HEK293 (cell line): ENCODE results near the gene TSPYL2.

ENCODE experiments used
- CTCF ChIA-PET: fragments of 350-600 bp; formaldehyde crosslinking; extraction: SDS; loops from one replicate; lab custom pipeline; 2021; ENCODE audit warnings: antibody characterized with exemption; lab: Yijun Ruan, JAX
- POLR2A ChIA-PET: fragments of 300-600 bp; formaldehyde crosslinking; extraction: SDS; loops from one replicate; lab custom pipeline; 2020; ENCODE audit warnings: antibody characterized with exemption, inconsistent platforms; lab: Yijun Ruan, JAX
- H3K27ac ChIP-seq: fragments of 200-500 bp; sonication (Bioruptor generic); 2 replicates; pipeline ENCODE4 v1.5.1; 2014; ENCODE audit warnings: low read depth, low read length, control low read depth, inconsistent platforms; ENCODE audit errors: extremely low read depth
- H3K36me3 ChIP-seq, 2 experiments: fragments of 200-500 bp in 1 of 2; sonication (Bioruptor generic) in 1 of 2; 1 replicate in 1 of 2; 2 replicates in 1 of 2; pipeline ENCODE4 v1.5.1; 2014 to 2017; ENCODE audit warnings: inconsistent platforms in 2 of 2, low read length in 2 of 2; ENCODE audit not compliant: control insufficient read depth in 2 of 2, insufficient read depth in 1 of 2
- H3K4me1 ChIP-seq: fragments of 200-500 bp; sonication (Bioruptor generic); 2 replicates; pipeline ENCODE4 v1.5.1; 2014; ENCODE audit warnings: mild to moderate bottlenecking, low read length, inconsistent platforms; ENCODE audit not compliant: control insufficient read depth, insufficient read depth
- H3K4me3 ChIP-seq: 2 replicates; pipeline ENCODE4 v1.5.1; 2011; ENCODE audit warnings: low read depth, mild to moderate bottlenecking, control low read depth, low read length, moderate library complexity
- H3K9me3 ChIP-seq: fragments of 200-500 bp; sonication (Bioruptor generic); 2 replicates; pipeline ENCODE4 v1.5.1; 2014; ENCODE audit warnings: low read depth, low read length, inconsistent platforms; ENCODE audit not compliant: control insufficient read depth, insufficient read depth
- KLF9 ChIP-seq: fragments of 450-650 bp; formaldehyde crosslinking; IDR thresholded peaks from 2 replicates; pipeline ENCODE4 v1.5.1; 2016; ENCODE audit warnings: missing biosample characterization, missing genetic modification characterization, low read depth
- SP7 ChIP-seq: fragments of 450-650 bp; formaldehyde crosslinking; IDR thresholded peaks from 2 replicates; pipeline ENCODE4 v1.5.1; 2016; ENCODE audit warnings: missing biosample characterization, missing genetic modification characterization
- WT1 ChIP-seq: fragments of 450-650 bp; formaldehyde crosslinking; IDR thresholded peaks from 2 replicates; pipeline ENCODE4 v1.5.1; 2016; ENCODE audit warnings: missing biosample characterization, missing genetic modification characterization
- ZBTB17 ChIP-seq: fragments of 450-650 bp; formaldehyde crosslinking; IDR thresholded peaks from 2 replicates; pipeline ENCODE4 v1.5.1; 2016; ENCODE audit warnings: missing biosample characterization, missing genetic modification characterization
- ZBTB21 ChIP-seq: fragments of 450-650 bp; formaldehyde crosslinking; IDR thresholded peaks from 2 replicates; pipeline ENCODE4 v1.5.1; 2017; ENCODE audit warnings: missing biosample characterization, missing genetic modification characterization
- ZIC2 ChIP-seq: fragments of 450-650 bp; formaldehyde crosslinking; IDR thresholded peaks from 2 replicates; pipeline ENCODE4 v1.5.1; 2016; ENCODE audit warnings: missing biosample characterization, missing genetic modification characterization
- ZNF121 ChIP-seq: fragments of 450-650 bp; formaldehyde crosslinking; IDR thresholded peaks from 2 replicates; pipeline ENCODE4 v1.5.1; 2016; ENCODE audit warnings: missing biosample characterization, missing genetic modification characterization
- ZNF155 ChIP-seq: fragments of 450-650 bp; formaldehyde crosslinking; IDR thresholded peaks from 2 replicates; pipeline ENCODE4 v1.5.1; 2016; ENCODE audit warnings: missing biosample characterization, missing genetic modification characterization
- ZNF16 ChIP-seq: fragments of 450-650 bp; formaldehyde crosslinking; IDR thresholded peaks from 2 replicates; pipeline ENCODE4 v1.5.1; 2016; ENCODE audit warnings: low read depth, missing biosample characterization, missing genetic modification characterization
- ZNF19 ChIP-seq: fragments of 450-650 bp; formaldehyde crosslinking; IDR thresholded peaks from 2 replicates; pipeline ENCODE4; 2016; ENCODE audit warnings: missing biosample characterization, missing genetic modification characterization, low read depth
- ZNF266 ChIP-seq: fragments of 450-650 bp; formaldehyde crosslinking; IDR thresholded peaks from 2 replicates; pipeline ENCODE4 v1.5.1; 2016; ENCODE audit warnings: missing biosample characterization, missing genetic modification characterization, low read depth
- ZNF280C ChIP-seq: fragments of 450-650 bp; formaldehyde crosslinking; IDR thresholded peaks from 2 replicates; pipeline ENCODE4 v1.5.1; 2016; ENCODE audit warnings: missing biosample characterization, missing genetic modification characterization
- ZNF341 ChIP-seq: fragments of 450-650 bp; formaldehyde crosslinking; IDR thresholded peaks from 2 replicates; pipeline ENCODE4; 2016; ENCODE audit warnings: low read depth, missing biosample characterization, missing genetic modification characterization
- ZNF530 ChIP-seq: fragments of 450-650 bp; formaldehyde crosslinking; IDR thresholded peaks from 2 replicates; pipeline ENCODE4 v1.5.1; 2016; ENCODE audit warnings: low read depth, missing biosample characterization, missing genetic modification characterization
- ZNF580 ChIP-seq: fragments of 450-650 bp; formaldehyde crosslinking; IDR thresholded peaks from 2 replicates; pipeline ENCODE4 v1.5.1; 2016; ENCODE audit warnings: missing biosample characterization, missing genetic modification characterization
- ZNF596 ChIP-seq: fragments of 450-650 bp; IDR thresholded peaks from 2 replicates; pipeline ENCODE4 v1.5.0; 2018; ENCODE audit warnings: missing biosample characterization, mild to moderate bottlenecking, missing genetic modification characterization, moderate library complexity
- ZNF600 ChIP-seq: fragments of 450-650 bp; formaldehyde crosslinking; IDR thresholded peaks from 2 replicates; pipeline ENCODE4 v1.5.1; 2016; ENCODE audit warnings: missing biosample characterization, missing genetic modification characterization
- ZNF660 ChIP-seq: fragments of 450-650 bp; IDR thresholded peaks from 2 replicates; pipeline ENCODE4 v1.5.1; 2018; ENCODE audit warnings: missing biosample characterization, mild to moderate bottlenecking, missing genetic modification characterization
- ZNF843 ChIP-seq: fragments of 450-650 bp; formaldehyde crosslinking; IDR thresholded peaks from 2 replicates; pipeline ENCODE4 v1.5.1; 2016; ENCODE audit warnings: missing biosample characterization, missing genetic modification characterization
- TF ChIP-seq, protein P1 (sequence below): fragments of 450-650 bp; formaldehyde crosslinking; IDR thresholded peaks from 2 replicates; pipeline ENCODE4 v1.5.1; 2016; ENCODE audit warnings: missing biosample characterization, missing genetic modification characterization, low read depth
- TF ChIP-seq, protein P2 (sequence below): fragments of 450-650 bp; formaldehyde crosslinking; IDR thresholded peaks from 2 replicates; pipeline ENCODE4 v1.5.1; 2016; ENCODE audit warnings: missing biosample characterization, missing genetic modification characterization
- TF ChIP-seq, protein P3 (sequence below): fragments of 450-650 bp; formaldehyde crosslinking; IDR thresholded peaks from 2 replicates; pipeline ENCODE4 v1.5.1; 2016; ENCODE audit warnings: missing biosample characterization, missing genetic modification characterization

Gene TSPYL2

DNA sequence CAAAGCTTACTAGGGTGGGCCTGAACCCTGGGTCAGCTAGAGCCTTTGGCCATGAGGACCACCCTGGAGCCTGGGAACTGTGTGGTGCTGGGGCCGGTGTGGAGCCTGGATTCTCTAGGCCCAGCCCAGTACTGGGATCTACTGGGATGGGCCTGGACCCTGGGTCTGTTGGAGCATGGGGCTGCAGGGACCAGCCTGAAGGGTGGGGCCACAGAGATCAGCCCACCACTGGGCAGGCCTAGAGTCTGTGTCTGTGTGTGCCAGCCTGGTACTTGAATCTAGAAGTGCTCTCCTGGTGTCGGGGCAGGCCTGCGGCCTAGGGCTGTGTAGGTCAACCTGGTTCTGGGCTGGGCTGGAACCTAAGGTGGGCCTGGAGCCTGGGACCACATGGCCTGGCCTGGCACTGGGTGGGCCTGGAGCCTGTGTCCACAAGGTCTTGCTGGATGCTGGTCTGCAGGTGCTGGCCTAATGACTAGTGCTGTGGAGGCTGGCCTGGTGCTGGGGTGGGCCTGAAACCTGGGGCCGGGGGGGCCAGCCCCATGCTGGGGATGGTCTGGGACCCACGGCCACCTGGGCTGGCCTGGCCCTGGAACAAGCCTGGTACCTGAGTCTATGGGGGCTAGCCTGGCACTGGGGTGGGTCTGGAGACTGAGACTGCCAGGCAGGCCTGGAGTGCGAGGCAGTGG is 32.8 kb downstream of the TSPYL2 start:
- H3K36me3 ChIP-seq = peaks cover 0 to 5% of the 10 kb centered on the region in 2 experiments; a peak in 2 of 3 replicates
- ChIA-PET POLR2A (no interaction called here), CTCF (interaction anchor here (0.6 kb wide), 1 partner anchor 238 kb away, joined by 3 read pairs; no protein-coding TSS in a partner anchor)
- no peaks in the 10 kb centered on the region for H3K9me3 ChIP-seq
- H3K4me3 ChIP-seq = no peak overlapping the region
- H3K27ac ChIP-seq = no peak overlapping the region
- no peak for TF ChIP-seq ZNF121 (tag by site-specific recombination)
- TF ChIP-seq ZNF341 (tag by site-specific recombination) = no peak
- TF ChIP-seq ZNF19 (tag by site-specific recombination) = no peak
- TF ChIP-seq, protein P1, sequence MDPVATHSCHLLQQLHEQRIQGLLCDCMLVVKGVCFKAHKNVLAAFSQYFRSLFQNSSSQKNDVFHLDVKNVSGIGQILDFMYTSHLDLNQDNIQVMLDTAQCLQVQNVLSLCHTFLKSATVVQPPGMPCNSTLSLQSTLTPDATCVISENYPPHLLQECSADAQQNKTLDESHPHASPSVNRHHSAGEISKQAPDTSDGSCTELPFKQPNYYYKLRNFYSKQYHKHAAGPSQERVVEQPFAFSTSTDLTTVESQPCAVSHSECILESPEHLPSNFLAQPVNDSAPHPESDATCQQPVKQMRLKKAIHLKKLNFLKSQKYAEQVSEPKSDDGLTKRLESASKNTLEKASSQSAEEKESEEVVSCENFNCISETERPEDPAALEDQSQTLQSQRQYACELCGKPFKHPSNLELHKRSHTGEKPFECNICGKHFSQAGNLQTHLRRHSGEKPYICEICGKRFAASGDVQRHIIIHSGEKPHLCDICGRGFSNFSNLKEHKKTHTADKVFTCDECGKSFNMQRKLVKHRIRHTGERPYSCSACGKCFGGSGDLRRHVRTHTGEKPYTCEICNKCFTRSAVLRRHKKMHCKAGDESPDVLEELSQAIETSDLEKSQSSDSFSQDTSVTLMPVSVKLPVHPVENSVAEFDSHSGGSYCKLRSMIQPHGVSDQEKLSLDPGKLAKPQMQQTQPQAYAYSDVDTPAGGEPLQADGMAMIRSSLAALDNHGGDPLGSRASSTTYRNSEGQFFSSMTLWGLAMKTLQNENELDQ (tag by site-specific recombination) = no peak
- TF ChIP-seq ZNF843 (tag by site-specific recombination) = no peak
- TF ChIP-seq, protein P2, sequence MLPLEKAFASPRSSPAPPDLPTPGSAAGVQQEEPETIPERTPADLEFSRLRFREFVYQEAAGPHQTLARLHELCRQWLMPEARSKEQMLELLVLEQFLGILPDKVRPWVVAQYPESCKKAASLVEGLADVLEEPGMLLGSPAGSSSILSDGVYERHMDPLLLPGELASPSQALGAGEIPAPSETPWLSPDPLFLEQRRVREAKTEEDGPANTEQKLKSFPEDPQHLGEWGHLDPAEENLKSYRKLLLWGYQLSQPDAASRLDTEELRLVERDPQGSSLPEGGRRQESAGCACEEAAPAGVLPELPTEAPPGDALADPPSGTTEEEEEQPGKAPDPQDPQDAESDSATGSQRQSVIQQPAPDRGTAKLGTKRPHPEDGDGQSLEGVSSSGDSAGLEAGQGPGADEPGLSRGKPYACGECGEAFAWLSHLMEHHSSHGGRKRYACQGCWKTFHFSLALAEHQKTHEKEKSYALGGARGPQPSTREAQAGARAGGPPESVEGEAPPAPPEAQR (tag by site-specific recombination) = no peak
- no peak for TF ChIP-seq SP7 (tag by site-specific recombination)
- no peak for TF ChIP-seq ZNF266 (tag by site-specific recombination)
- TF ChIP-seq ZNF600 (tag by site-specific recombination) = no peak
- TF ChIP-seq ZIC2 (tag by site-specific recombination) = no peak
- no peak for TF ChIP-seq KLF9
- TF ChIP-seq ZNF280C (tag by site-specific recombination) = no peak
- no peak for TF ChIP-seq WT1
- TF ChIP-seq, protein P3, sequence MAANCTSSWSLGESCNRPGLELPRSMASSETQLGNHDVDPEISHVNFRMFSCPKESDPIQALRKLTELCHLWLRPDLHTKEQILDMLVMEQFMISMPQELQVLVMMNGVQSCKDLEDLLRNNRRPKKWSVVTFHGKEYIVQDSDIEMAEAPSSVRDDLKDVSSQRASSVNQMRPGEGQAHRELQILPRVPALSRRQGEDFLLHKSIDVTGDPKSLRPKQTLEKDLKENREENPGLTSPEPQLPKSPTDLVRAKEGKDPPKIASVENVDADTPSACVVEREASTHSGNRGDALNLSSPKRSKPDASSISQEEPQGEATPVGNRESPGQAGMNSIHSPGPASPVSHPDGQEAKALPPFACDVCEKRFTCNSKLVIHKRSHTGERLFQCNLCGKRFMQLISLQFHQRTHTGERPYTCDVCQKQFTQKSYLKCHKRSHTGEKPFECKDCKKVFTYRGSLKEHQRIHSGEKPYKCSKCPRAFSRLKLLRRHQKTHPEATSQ = no peak
- TF ChIP-seq ZNF155 (tag by site-specific recombination) = no peak
- TF ChIP-seq ZNF16 = no peak
- no peaks in the 10 kb centered on the region for H3K4me1 ChIP-seq

- H3K27ac ChIP-seq = no peak overlapping the region
- TF ChIP-seq ZBTB17 (no peak), ZNF280C (tag by site-specific recombination) (no peak), ZNF580 (tag by site-specific recombination) (no peak), ZNF660 (tag by site-specific recombination) (no peak), ZNF530 (tag by site-specific recombination) (no peak), ZBTB21 (tag by site-specific recombination) (no peak), ZNF596 (tag by site-specific recombination) (no peak)
Measured at GRCh38 chrX:53115550-53115874, 33.3 kb downstream of the TSPYL2 start.

More at GRCh38 chrX:53115550-53115874, 33.3 kb downstream of the TSPYL2 start:
- ChIA-PET CTCF (no interaction called here), POLR2A (no interaction called here)
- peaks cover 0 to 5% of the 10 kb centered on the region in 2 experiments; a peak in 2 of 3 replicates for H3K36me3 ChIP-seq
- H3K4me3 ChIP-seq = no peak overlapping the region
- H3K4me1 ChIP-seq = no peaks in the 10 kb centered on the region
- no peaks in the 10 kb centered on the region for H3K9me3 ChIP-seq
